HepG2 (cell line): Measurements from ENCODE around the gene CTIF. TPM values are rescaled to one million over a fixed set of nuclear protein-coding genes. Genes with fewer than 3 reads are reported as not detected.

Experiments
- ARHGAP35 ChIP-seq: sonication (generic); formaldehyde crosslinking; IDR thresholded peaks from 2 replicates; pipeline ENCODE4 v1.9.0; 2022; ENCODE audit warnings: mild to moderate bottlenecking, inconsistent platforms, moderate library complexity, missing genetic modification reagents, borderline replicate concordance
- ATF1 ChIP-seq: IDR thresholded peaks from 2 replicates; pipeline ENCODE4 v1.6.1; 2016; ENCODE audit warnings: mild to moderate bottlenecking, control low read depth
- ATF3 ChIP-seq: sonication (generic); formaldehyde crosslinking; IDR thresholded peaks from 2 replicates; pipeline ENCODE4 v1.4.0; 2020; ENCODE audit warnings: missing genetic modification reagents
- CCAR2 ChIP-seq: fragments of 200-400 bp; formaldehyde crosslinking; optimal IDR thresholded peaks from 2 replicates; pipeline ENCODE3; 2018; ENCODE audit warnings: low read depth, mild to moderate bottlenecking, low read length, moderate library complexity
- E2F5 ChIP-seq: sonication (generic); formaldehyde crosslinking; conservative IDR thresholded peaks from 2 replicates; pipeline ENCODE4 v1.4.0; 2020; ENCODE audit warnings: missing genetic modification reagents
- HINFP ChIP-seq: sonication (generic); formaldehyde crosslinking; IDR thresholded peaks from 2 replicates; pipeline ENCODE4 v1.4.0; 2020; ENCODE audit warnings: low read depth, mild to moderate bottlenecking, missing genetic modification reagents
- HMG20A ChIP-seq: IDR thresholded peaks from 2 replicates; pipeline ENCODE4 v1.6.1; 2016; ENCODE audit warnings: borderline replicate concordance
- HOXA9 ChIP-seq: sonication (generic); formaldehyde crosslinking; IDR thresholded peaks from 2 replicates; pipeline ENCODE4 v1.8.1; 2022; ENCODE audit warnings: missing genetic modification reagents, mild to moderate bottlenecking, moderate library complexity, borderline replicate concordance
- JUNB ChIP-seq: sonication (generic); formaldehyde crosslinking; IDR thresholded peaks from 2 replicates; pipeline ENCODE4 v1.8.0; 2022; ENCODE audit warnings: missing genetic modification reagents, mild to moderate bottlenecking, borderline replicate concordance
- NCOA5 ChIP-seq: sonication (generic); formaldehyde crosslinking; IDR thresholded peaks from 2 replicates; pipeline ENCODE4 v1.4.0; 2020; ENCODE audit warnings: missing genetic modification reagents
- PRDM10 ChIP-seq: sonication (generic); formaldehyde crosslinking; IDR thresholded peaks from 2 replicates; pipeline ENCODE4 v1.4.0; 2020; ENCODE audit warnings: low read depth, missing genetic modification reagents
- polyA plus RNA-seq, 8 experiments: library from polyadenylated mRNA; depleted of rRNA in 3 of 8; stranded (reverse) in 7 of 8; unstranded in 1 of 8; fragments of >200 nt; fragmentation: Illumina TruSeq in 4 of 8; extraction: Trizol in 4 of 8; gene quantifications; 2 replicates each; pipeline versions ENCODE4 v1.2.1 to v1.2.3, GENCODE V29; 2011 to 2016; ENCODE audit warnings: low read depth in 4 of 8, missing spikeins in 1 of 8, mixed read lengths in 1 of 8; ENCODE audit not compliant: insufficient read depth in 1 of 8
- total RNA-seq, 5 experiments: library from RNA; depleted of rRNA; stranded (reverse); fragments of >200 nt; fragmentation: Illumina TruSeq; extraction: Trizol; gene quantifications; 2 replicates each; pipeline ENCODE4 v1.2.3, GENCODE V29; 2016; ENCODE audit warnings: low read depth in 1 of 5
- TF ChIP-seq, protein P1 (sequence below): IDR thresholded peaks from 2 replicates; pipeline ENCODE4 v1.6.1; 2016; ENCODE audit warnings: control low read depth
- TF ChIP-seq, protein P2 (sequence below): sonication (generic); formaldehyde crosslinking; IDR thresholded peaks from 2 replicates; pipeline ENCODE4 v1.4.0; 2020; ENCODE audit warnings: missing genetic modification reagents
- TF ChIP-seq, protein P3 (sequence below): sonication (generic); formaldehyde crosslinking; IDR thresholded peaks from 2 replicates; pipeline ENCODE4 v1.4.0; 2020; ENCODE audit warnings: mild to moderate bottlenecking, missing genetic modification reagents

Gene CTIF
- total and polyA plus RNA-seq, 2 of the 13 experiments (the other 11 are each of a cell fraction or from before 2014, with no cell fraction given): 18.2 to 28.0 TPM

GRCh38 chr18:48543228-48543627 lies 4.4 kb downstream of the CTIF start (continued):
- TF ChIP-seq, protein P1, sequence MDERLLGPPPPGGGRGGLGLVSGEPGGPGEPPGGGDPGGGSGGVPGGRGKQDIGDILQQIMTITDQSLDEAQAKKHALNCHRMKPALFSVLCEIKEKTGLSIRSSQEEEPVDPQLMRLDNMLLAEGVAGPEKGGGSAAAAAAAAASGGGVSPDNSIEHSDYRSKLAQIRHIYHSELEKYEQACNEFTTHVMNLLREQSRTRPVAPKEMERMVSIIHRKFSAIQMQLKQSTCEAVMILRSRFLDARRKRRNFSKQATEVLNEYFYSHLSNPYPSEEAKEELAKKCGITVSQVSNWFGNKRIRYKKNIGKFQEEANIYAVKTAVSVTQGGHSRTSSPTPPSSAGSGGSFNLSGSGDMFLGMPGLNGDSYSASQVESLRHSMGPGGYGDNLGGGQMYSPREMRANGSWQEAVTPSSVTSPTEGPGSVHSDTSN: no peak
- TF ChIP-seq HOXA9 (CRISPR knock-in tag) (no peak), ATF3 (CRISPR knock-in tag) (peak; percentile 44; the same call in 1 of the 2 replicates), JUNB (CRISPR knock-in tag) (0 out of 2 replicates have a peak, but pooled peaks have one; percentile 6), NCOA5 (no peak), E2F5 (CRISPR knock-in tag) (no peak), ATF1 (no peak), HMG20A (CRISPR knock-in tag) (no peak), ARHGAP35 (no peak), CCAR2 (no peak), HINFP (CRISPR knock-in tag) (no peak), PRDM10 (CRISPR knock-in tag) (no peak)
- TF ChIP-seq, protein P2, sequence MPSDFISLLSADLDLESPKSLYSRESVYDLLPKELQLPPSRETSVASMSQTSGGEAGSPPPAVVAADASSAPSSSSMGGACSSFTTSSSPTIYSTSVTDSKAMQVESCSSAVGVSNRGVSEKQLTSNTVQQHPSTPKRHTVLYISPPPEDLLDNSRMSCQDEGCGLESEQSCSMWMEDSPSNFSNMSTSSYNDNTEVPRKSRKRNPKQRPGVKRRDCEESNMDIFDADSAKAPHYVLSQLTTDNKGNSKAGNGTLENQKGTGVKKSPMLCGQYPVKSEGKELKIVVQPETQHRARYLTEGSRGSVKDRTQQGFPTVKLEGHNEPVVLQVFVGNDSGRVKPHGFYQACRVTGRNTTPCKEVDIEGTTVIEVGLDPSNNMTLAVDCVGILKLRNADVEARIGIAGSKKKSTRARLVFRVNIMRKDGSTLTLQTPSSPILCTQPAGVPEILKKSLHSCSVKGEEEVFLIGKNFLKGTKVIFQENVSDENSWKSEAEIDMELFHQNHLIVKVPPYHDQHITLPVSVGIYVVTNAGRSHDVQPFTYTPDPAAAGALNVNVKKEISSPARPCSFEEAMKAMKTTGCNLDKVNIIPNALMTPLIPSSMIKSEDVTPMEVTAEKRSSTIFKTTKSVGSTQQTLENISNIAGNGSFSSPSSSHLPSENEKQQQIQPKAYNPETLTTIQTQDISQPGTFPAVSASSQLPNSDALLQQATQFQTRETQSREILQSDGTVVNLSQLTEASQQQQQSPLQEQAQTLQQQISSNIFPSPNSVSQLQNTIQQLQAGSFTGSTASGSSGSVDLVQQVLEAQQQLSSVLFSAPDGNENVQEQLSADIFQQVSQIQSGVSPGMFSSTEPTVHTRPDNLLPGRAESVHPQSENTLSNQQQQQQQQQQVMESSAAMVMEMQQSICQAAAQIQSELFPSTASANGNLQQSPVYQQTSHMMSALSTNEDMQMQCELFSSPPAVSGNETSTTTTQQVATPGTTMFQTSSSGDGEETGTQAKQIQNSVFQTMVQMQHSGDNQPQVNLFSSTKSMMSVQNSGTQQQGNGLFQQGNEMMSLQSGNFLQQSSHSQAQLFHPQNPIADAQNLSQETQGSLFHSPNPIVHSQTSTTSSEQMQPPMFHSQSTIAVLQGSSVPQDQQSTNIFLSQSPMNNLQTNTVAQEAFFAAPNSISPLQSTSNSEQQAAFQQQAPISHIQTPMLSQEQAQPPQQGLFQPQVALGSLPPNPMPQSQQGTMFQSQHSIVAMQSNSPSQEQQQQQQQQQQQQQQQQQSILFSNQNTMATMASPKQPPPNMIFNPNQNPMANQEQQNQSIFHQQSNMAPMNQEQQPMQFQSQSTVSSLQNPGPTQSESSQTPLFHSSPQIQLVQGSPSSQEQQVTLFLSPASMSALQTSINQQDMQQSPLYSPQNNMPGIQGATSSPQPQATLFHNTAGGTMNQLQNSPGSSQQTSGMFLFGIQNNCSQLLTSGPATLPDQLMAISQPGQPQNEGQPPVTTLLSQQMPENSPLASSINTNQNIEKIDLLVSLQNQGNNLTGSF (CRISPR knock-in tag): no peak
- TF ChIP-seq, protein P3, sequence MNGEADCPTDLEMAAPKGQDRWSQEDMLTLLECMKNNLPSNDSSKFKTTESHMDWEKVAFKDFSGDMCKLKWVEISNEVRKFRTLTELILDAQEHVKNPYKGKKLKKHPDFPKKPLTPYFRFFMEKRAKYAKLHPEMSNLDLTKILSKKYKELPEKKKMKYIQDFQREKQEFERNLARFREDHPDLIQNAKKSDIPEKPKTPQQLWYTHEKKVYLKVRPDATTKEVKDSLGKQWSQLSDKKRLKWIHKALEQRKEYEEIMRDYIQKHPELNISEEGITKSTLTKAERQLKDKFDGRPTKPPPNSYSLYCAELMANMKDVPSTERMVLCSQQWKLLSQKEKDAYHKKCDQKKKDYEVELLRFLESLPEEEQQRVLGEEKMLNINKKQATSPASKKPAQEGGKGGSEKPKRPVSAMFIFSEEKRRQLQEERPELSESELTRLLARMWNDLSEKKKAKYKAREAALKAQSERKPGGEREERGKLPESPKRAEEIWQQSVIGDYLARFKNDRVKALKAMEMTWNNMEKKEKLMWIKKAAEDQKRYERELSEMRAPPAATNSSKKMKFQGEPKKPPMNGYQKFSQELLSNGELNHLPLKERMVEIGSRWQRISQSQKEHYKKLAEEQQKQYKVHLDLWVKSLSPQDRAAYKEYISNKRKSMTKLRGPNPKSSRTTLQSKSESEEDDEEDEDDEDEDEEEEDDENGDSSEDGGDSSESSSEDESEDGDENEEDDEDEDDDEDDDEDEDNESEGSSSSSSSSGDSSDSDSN: peak; percentile 28; the same call in 1 of the 2 replicates
